OCI-LY7 (cell line): ENCODE data around the gene ALPG.

ENCODE experiments used
- EZH2phosphoT487 ChIP-seq: fragments of 200-600 bp; sonication (generic); IDR thresholded peaks from 2 replicates; pipeline ENCODE4 v1.6.1; 2018; ENCODE audit warnings: low read depth, borderline replicate concordance, mild to moderate bottlenecking, mixed run types, antibody characterized with exemption, low read length, moderate library complexity, mixed read lengths
- TF ChIP-seq, protein P1 (sequence below): fragments of 200-600 bp; sonication (generic); conservative IDR thresholded peaks from 2 replicates; pipeline ENCODE4 v1.5.1; 2014; ENCODE audit warnings: mild to moderate bottlenecking, antibody characterized with exemption, low read length, moderate library complexity, mixed read lengths

- TF ChIP-seq, protein P1, sequence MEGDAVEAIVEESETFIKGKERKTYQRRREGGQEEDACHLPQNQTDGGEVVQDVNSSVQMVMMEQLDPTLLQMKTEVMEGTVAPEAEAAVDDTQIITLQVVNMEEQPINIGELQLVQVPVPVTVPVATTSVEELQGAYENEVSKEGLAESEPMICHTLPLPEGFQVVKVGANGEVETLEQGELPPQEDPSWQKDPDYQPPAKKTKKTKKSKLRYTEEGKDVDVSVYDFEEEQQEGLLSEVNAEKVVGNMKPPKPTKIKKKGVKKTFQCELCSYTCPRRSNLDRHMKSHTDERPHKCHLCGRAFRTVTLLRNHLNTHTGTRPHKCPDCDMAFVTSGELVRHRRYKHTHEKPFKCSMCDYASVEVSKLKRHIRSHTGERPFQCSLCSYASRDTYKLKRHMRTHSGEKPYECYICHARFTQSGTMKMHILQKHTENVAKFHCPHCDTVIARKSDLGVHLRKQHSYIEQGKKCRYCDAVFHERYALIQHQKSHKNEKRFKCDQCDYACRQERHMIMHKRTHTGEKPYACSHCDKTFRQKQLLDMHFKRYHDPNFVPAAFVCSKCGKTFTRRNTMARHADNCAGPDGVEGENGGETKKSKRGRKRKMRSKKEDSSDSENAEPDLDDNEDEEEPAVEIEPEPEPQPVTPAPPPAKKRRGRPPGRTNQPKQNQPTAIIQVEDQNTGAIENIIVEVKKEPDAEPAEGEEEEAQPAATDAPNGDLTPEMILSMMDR: no peak
- TF ChIP-seq EZH2phosphoT487: no peak
These were observed 14.0 kb downstream of the ALPG start for GRCh38 chr2:232420463-232421188.
